Endothelial cell of umbilical vein (primary cell): ENCODE results near the gene SCYL2. TPM values are rescaled to one million over a fixed set of nuclear protein-coding genes. Genes with fewer than 3 reads are reported as not detected.

ENCODE experiments used
- BruUV-seq: library from RNA; stranded (reverse); fragments of 400-500 nt; replicated peaks from 2 replicates; lab custom pipeline; 2021; lab: Mats Ljungman, UMichigan
- CTCF ChIA-PET: fragments of 300-600, 350-600 bp; sonication (Branson Sonifier 250); formaldehyde crosslinking; loops from one replicate; lab custom pipeline; 2021; ENCODE audit warnings: antibody characterized with exemption, inconsistent platforms; lab: Charles Lee
- POLR2A ChIA-PET: fragments of 300-600, 350-600 bp; sonication (Branson Sonifier 250); formaldehyde crosslinking; loops from one replicate; lab custom pipeline; 2021; ENCODE audit warnings: antibody characterized with exemption, inconsistent platforms; lab: Charles Lee
- DNase-seq: peaks from one replicate; pipeline ENCODE4 v3.0.0-alpha.2; 2011; ENCODE audit warnings: low read depth, low spot score
- FAIRE-seq: peaks from 2 replicates; lab custom pipeline; 2011; peaks lifted over from hg19 to GRCh38; lab: Jason Lieb, UNC
- H2AFZ ChIP-seq: 2 replicates; pipeline ENCODE4 v1.6.0; 2012; ENCODE audit warnings: low read depth, low read length, control low read depth, inconsistent platforms
- H3K27ac ChIP-seq: 2 replicates; pipeline ENCODE4 v1.5.1; 2011; ENCODE audit warnings: low read depth, mild to moderate bottlenecking, control low read depth, low read length, moderate library complexity; ENCODE audit not compliant: insufficient read depth
- H3K27me3 ChIP-seq, 2 experiments: 2 replicates each; pipeline versions ENCODE4 v1.6.0 to v1.6.1; 2011; ENCODE audit warnings: low read length in 2 of 2, mixed read lengths in 1 of 2; ENCODE audit not compliant: control insufficient read depth in 2 of 2, insufficient read depth in 2 of 2
- H3K36me3 ChIP-seq, 2 experiments: 2 replicates in 1 of 2; 3 replicates in 1 of 2; pipeline ENCODE4 v1.5.1; 2011; ENCODE audit warnings: low read length in 2 of 2, mild to moderate bottlenecking in 1 of 2, moderate library complexity in 1 of 2; ENCODE audit not compliant: control insufficient read depth in 2 of 2, insufficient read depth in 2 of 2; ENCODE audit errors: extremely low read depth in 1 of 2
- H3K4me1 ChIP-seq: 3 replicates; pipeline ENCODE4 v1.5.1; 2011; ENCODE audit warnings: mild to moderate bottlenecking, low read length; ENCODE audit not compliant: control insufficient read depth, insufficient read depth; ENCODE audit errors: extremely low read depth
- H3K4me2 ChIP-seq: 2 replicates; pipeline ENCODE4 v1.6.1; 2011; ENCODE audit warnings: low read length, control low read depth, mixed read lengths; ENCODE audit not compliant: insufficient read depth
- H3K4me3 ChIP-seq, 3 experiments: fragments of 200-600 bp in 1 of 3; sonication (generic), shearing (Covaris generic) in 1 of 3; replicated peaks in 1 of 3; 2 replicates each; pipeline ENCODE4 v1.5.1; 2011 to 2016; ENCODE audit warnings: control low read depth in 3 of 3, low read length in 3 of 3, mild to moderate bottlenecking in 2 of 3, inconsistent platforms in 1 of 3, low read depth in 1 of 3, moderate library complexity in 1 of 3; ENCODE audit not compliant: insufficient read depth in 1 of 3
- H3K79me2 ChIP-seq: 2 replicates; pipeline ENCODE4 v1.6.0; 2012; ENCODE audit warnings: low read length, inconsistent platforms; ENCODE audit not compliant: control insufficient read depth, insufficient read depth
- H3K9ac ChIP-seq: replicated peaks from 2 replicates; pipeline ENCODE3; 2011; ENCODE audit warnings: low read length, control low read depth; ENCODE audit not compliant: insufficient read depth; ENCODE audit errors: extremely low read depth
- H3K9me1 ChIP-seq: replicated peaks from 3 replicates; pipeline ENCODE4 v1.6.0; 2011; ENCODE audit warnings: mild to moderate bottlenecking, low read length; ENCODE audit not compliant: control insufficient read depth, insufficient read depth; ENCODE audit errors: extremely low read depth
- H3K9me3 ChIP-seq: replicated peaks from 2 replicates; pipeline ENCODE4 v1.5.1; 2012; ENCODE audit warnings: low read length, inconsistent platforms; ENCODE audit not compliant: control insufficient read depth, insufficient read depth
- H4K20me1 ChIP-seq: replicated peaks from 2 replicates; pipeline ENCODE3; 2011; ENCODE audit warnings: mild to moderate bottlenecking, low read length; ENCODE audit not compliant: control insufficient read depth, insufficient read depth; ENCODE audit errors: extremely low read depth
- EZH2 ChIP-seq: IDR thresholded peaks from 2 replicates; pipeline ENCODE4 v1.6.1; 2012; ENCODE audit warnings: borderline replicate concordance, low read depth, mild to moderate bottlenecking, moderate library complexity, low read length, inconsistent platforms; ENCODE audit not compliant: severe bottlenecking
- FOS ChIP-seq: IDR thresholded peaks from 2 replicates; pipeline ENCODE4 v1.6.1; 2011; ENCODE audit warnings: mild to moderate bottlenecking, low read length, moderate library complexity, borderline replicate concordance; ENCODE audit not compliant: insufficient read depth
- GATA2 ChIP-seq: IDR thresholded peaks from 2 replicates; pipeline ENCODE4 v1.7.0; 2011; ENCODE audit warnings: low read depth, mild to moderate bottlenecking, moderate library complexity, mixed read lengths, low read length; ENCODE audit not compliant: insufficient read length, insufficient read depth
- JUN ChIP-seq: IDR thresholded peaks from 2 replicates; pipeline ENCODE4 v1.6.1; 2011; ENCODE audit warnings: borderline replicate concordance, low read depth; ENCODE audit not compliant: insufficient read length, insufficient read depth
- MAX ChIP-seq: IDR thresholded peaks from 2 replicates; pipeline ENCODE4 v1.6.1; 2011; ENCODE audit not compliant: insufficient read depth, insufficient read length
- MYC ChIP-seq: IDR thresholded peaks from one replicate; pipeline ENCODE4 v1.6.1; 2011; ENCODE audit warnings: mild to moderate bottlenecking, low read depth, low read length
- POLR2A ChIP-seq: IDR thresholded peaks from 2 replicates; pipeline ENCODE4 v1.6.1; 2012; ENCODE audit warnings: low read depth, mild to moderate bottlenecking, control low read depth, low read length
- POLR2AphosphoS5 ChIP-seq: IDR thresholded peaks from 2 replicates; pipeline ENCODE4 v1.6.1; 2012; ENCODE audit warnings: low read depth, mild to moderate bottlenecking, control low read depth, low read length, moderate library complexity; ENCODE audit not compliant: insufficient read depth
- dilution Hi-C: fragments of 300-500 bp; cut with MboI; formaldehyde crosslinking; loops from one replicate; pipeline ENCODE4 v1.15.0; 2019; ENCODE audit warnings: low sequenced_read_pairs; ENCODE audit not compliant: extremely low pct_ligation_motif_present
- intact Hi-C: fragments of 100-400 bp; cut with micrococcal nuclease; formaldehyde crosslinking; loops from one replicate; pipeline ENCODE4 v1.10.0; 2022
- polyA plus RNA-seq, 4 experiments: library from polyadenylated mRNA; depleted of rRNA in 3 of 4; stranded (reverse) in 3 of 4; unstranded in 1 of 4; fragments of >200 nt; gene quantifications; 2 replicates each; pipeline versions ENCODE4 v1.2.1 to v1.2.3, GENCODE V29; 2011 to 2012; ENCODE audit warnings: missing spikeins in 1 of 4
- total RNA-seq: library from RNA; stranded (reverse); gene quantifications from 2 replicates; pipeline ENCODE4 v1.2.3, GENCODE V29; 2021
- TF ChIP-seq, protein P1 (sequence below), 2 donors: IDR thresholded peaks; 1 replicate in 1 of 2; 2 replicates in 1 of 2; pipeline ENCODE4 v1.5.1; 2011; ENCODE audit warnings: low read length in 2 of 2, mild to moderate bottlenecking in 2 of 2, moderate library complexity in 2 of 2, control low read depth in 1 of 2, inconsistent platforms in 1 of 2, low read depth in 1 of 2; ENCODE audit not compliant: insufficient read depth in 1 of 2; ENCODE audit errors: extremely low read depth in 1 of 2

Gene SCYL2
- total and polyA plus RNA-seq, 2 donors (not counting 3 experiments of a cell fraction or from before 2014, with no cell fraction given) = 12.5 to 41.4 TPM

- Histone ChIP-seq H3K4me1 (no peaks in the 10 kb centered on the region), H3K27me3 (no peaks in the 10 kb centered on the region), H3K4me2 (no peak overlapping the region), H3K9ac (no peak overlapping the region), H3K79me2 (no peaks in the 10 kb centered on the region), H4K20me1 (no peaks in the 10 kb centered on the region), H2AFZ (no peak overlapping the region), H3K9me3 (no peaks in the 10 kb centered on the region), H3K9me1 (no peaks in the 10 kb centered on the region), H3K4me3 (no peak overlapping the region), H3K36me3 (peaks cover 0 to under 1% of the 10 kb centered on the region in 2 experiments), H3K27ac (no peak overlapping the region)
- FAIRE-seq (no peak), DNase-seq (no peak)
- POLR2A ChIA-PET = no interaction called here
- dilution Hi-C loops = no loop called here
- TF ChIP-seq POLR2A (no peak), FOS (no peak), GATA2 (no peak), JUN (no peak), MYC (no peak), MAX (no peak), POLR2AphosphoS5 (no peak), EZH2 (no peak)
- TF ChIP-seq, protein P1, sequence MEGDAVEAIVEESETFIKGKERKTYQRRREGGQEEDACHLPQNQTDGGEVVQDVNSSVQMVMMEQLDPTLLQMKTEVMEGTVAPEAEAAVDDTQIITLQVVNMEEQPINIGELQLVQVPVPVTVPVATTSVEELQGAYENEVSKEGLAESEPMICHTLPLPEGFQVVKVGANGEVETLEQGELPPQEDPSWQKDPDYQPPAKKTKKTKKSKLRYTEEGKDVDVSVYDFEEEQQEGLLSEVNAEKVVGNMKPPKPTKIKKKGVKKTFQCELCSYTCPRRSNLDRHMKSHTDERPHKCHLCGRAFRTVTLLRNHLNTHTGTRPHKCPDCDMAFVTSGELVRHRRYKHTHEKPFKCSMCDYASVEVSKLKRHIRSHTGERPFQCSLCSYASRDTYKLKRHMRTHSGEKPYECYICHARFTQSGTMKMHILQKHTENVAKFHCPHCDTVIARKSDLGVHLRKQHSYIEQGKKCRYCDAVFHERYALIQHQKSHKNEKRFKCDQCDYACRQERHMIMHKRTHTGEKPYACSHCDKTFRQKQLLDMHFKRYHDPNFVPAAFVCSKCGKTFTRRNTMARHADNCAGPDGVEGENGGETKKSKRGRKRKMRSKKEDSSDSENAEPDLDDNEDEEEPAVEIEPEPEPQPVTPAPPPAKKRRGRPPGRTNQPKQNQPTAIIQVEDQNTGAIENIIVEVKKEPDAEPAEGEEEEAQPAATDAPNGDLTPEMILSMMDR (IDR thresholded peaks at IDR 0.05; ENCODE audit: extremely low read depth in 1 of 2, insufficient read depth in 1 of 2, low read depth in 1 of 2, low read length in 2 of 2) = no peak
- BruUV-seq = no TSS peak
- CTCF ChIA-PET = no interaction called here
- intact Hi-C loops = loop anchor here (10.0 kb wide), 1 partner anchor 270 kb away; no protein-coding TSS in a partner anchor
Observed at GRCh38 chr12:100324498-100324897, 57.5 kb downstream of the SCYL2 start.
